H9 (cell line): ENCODE results near the gene FRAS1. TPM values are rescaled to one million over a fixed set of nuclear protein-coding genes. Genes with fewer than 3 reads are reported as not detected.

Source experiments
- DNase-seq: peaks from one replicate; pipeline ENCODE4 v3.0.0-alpha.2; 2017
- H2AFZ ChIP-seq: one replicate; pipeline ENCODE4 v1.6.1; 2013; ENCODE audit warnings: mild to moderate bottlenecking, low read length, control low read depth, moderate library complexity
- H2AK5ac ChIP-seq: 2 replicates; pipeline ENCODE4 v1.6.1; 2013; ENCODE audit warnings: low read length, control low read depth, mixed read lengths; ENCODE audit not compliant: insufficient read length
- H2BK120ac ChIP-seq: one replicate; pipeline ENCODE4 v1.6.1; 2013; ENCODE audit warnings: low read depth, mild to moderate bottlenecking, low read length, control low read depth, inconsistent platforms; ENCODE audit not compliant: poor library complexity, severe bottlenecking
- H2BK12ac ChIP-seq: 2 replicates; pipeline ENCODE4 v1.6.1; 2013; ENCODE audit warnings: low read length, control low read depth, mixed read lengths, low read depth; ENCODE audit not compliant: insufficient read length
- H2BK15ac ChIP-seq: 2 replicates; pipeline ENCODE4 v1.6.1; 2013; ENCODE audit warnings: low read depth, low read length, control low read depth
- H2BK20ac ChIP-seq: one replicate; pipeline ENCODE4 v1.6.1; 2013; ENCODE audit warnings: low read depth, mild to moderate bottlenecking, low read length, control low read depth, inconsistent platforms; ENCODE audit not compliant: poor library complexity, severe bottlenecking
- H2BK5ac ChIP-seq: 2 replicates; pipeline ENCODE4 v1.6.1; 2013; ENCODE audit warnings: low read length, control low read depth, mixed read lengths; ENCODE audit not compliant: insufficient read length
- H3K14ac ChIP-seq: 2 replicates; pipeline ENCODE4 v1.6.1; 2013; ENCODE audit warnings: low read length, control low read depth; ENCODE audit not compliant: insufficient read depth
- H3K18ac ChIP-seq: 2 replicates; pipeline ENCODE4 v1.6.1; 2013; ENCODE audit warnings: low read depth, mild to moderate bottlenecking, mixed read lengths, low read length, control low read depth; ENCODE audit not compliant: insufficient read length
- H3K23ac ChIP-seq: 2 replicates; pipeline ENCODE4 v1.6.1; 2013; ENCODE audit warnings: low read length, control low read depth, mixed read lengths, low read depth; ENCODE audit not compliant: insufficient read length
- H3K23me2 ChIP-seq: 2 replicates; pipeline ENCODE4 v1.6.1; 2013; ENCODE audit warnings: low read depth, mild to moderate bottlenecking, mixed read lengths, low read length, control low read depth; ENCODE audit not compliant: insufficient read length, poor library complexity, severe bottlenecking
- H3K27ac ChIP-seq: 2 replicates; pipeline ENCODE4 v1.5.1; 2013; ENCODE audit warnings: low read length, control low read depth, mixed read lengths, low read depth; ENCODE audit not compliant: insufficient read length
- H3K27me3 ChIP-seq: 2 replicates; pipeline ENCODE4 v1.6.1; 2013; ENCODE audit warnings: low read length, control low read depth, inconsistent platforms; ENCODE audit not compliant: insufficient read depth
- H3K4ac ChIP-seq: 2 replicates; pipeline ENCODE4 v1.6.1; 2013; ENCODE audit warnings: low read depth, mild to moderate bottlenecking, control low read depth, inconsistent platforms, low read length, moderate library complexity
- H3K4me1 ChIP-seq: 2 replicates; pipeline ENCODE4 v1.6.1; 2013; ENCODE audit warnings: low read length, control low read depth, inconsistent platforms; ENCODE audit not compliant: insufficient read depth
- H3K4me2 ChIP-seq: 2 replicates; pipeline ENCODE4 v1.6.1; 2013; ENCODE audit warnings: low read length, control low read depth, mixed read lengths; ENCODE audit not compliant: insufficient read length, insufficient read depth
- H3K56ac ChIP-seq: 2 replicates; pipeline ENCODE4 v1.6.1; 2013; ENCODE audit warnings: low read depth, mild to moderate bottlenecking, mixed read lengths, low read length, control low read depth; ENCODE audit not compliant: insufficient read length
- H3K79me1 ChIP-seq: 2 replicates; pipeline ENCODE4 v1.6.1; 2013; ENCODE audit warnings: low read depth, mild to moderate bottlenecking, moderate library complexity, low read length, control low read depth, inconsistent platforms; ENCODE audit not compliant: insufficient read depth, poor library complexity, severe bottlenecking
- H3K79me2 ChIP-seq: 2 replicates; pipeline ENCODE4 v1.6.1; 2013; ENCODE audit warnings: low read length, control low read depth, inconsistent platforms; ENCODE audit not compliant: insufficient read depth
- H3K9ac ChIP-seq: 2 replicates; pipeline ENCODE4 v1.6.1; 2013; ENCODE audit warnings: low read length, control low read depth, mixed read lengths; ENCODE audit not compliant: insufficient read length; ENCODE audit errors: extremely low read depth
- H3K9me3 ChIP-seq: one replicate; pipeline ENCODE4 v1.6.1; 2013; ENCODE audit warnings: low read depth, low read length, inconsistent platforms; ENCODE audit not compliant: control insufficient read depth
- H3T11ph ChIP-seq: one replicate; pipeline ENCODE4 v1.6.1; 2013; ENCODE audit warnings: mild to moderate bottlenecking, low read length, control low read depth, inconsistent platforms
- H4K20me1 ChIP-seq: one replicate; pipeline ENCODE4 v1.6.1; 2013; ENCODE audit not compliant: control insufficient read depth, insufficient read length, insufficient read depth
- H4K5ac ChIP-seq: 2 replicates; pipeline ENCODE4 v1.6.1; 2013; ENCODE audit warnings: low read depth, mild to moderate bottlenecking, mixed read lengths, low read length, control low read depth; ENCODE audit not compliant: insufficient read length
- H4K8ac ChIP-seq: replicated peaks from 2 replicates; pipeline ENCODE4 v1.6.1; 2013; ENCODE audit warnings: low read length, control low read depth, mixed read lengths, low read depth; ENCODE audit not compliant: insufficient read length
- H4K91ac ChIP-seq: 2 replicates; pipeline ENCODE4 v1.6.1; 2013; ENCODE audit warnings: low read depth, mild to moderate bottlenecking, moderate library complexity, mixed read lengths, low read length, control low read depth; ENCODE audit not compliant: insufficient read length
- H3K27ac Mint-ChIP-seq, 3 experiments: 2 replicates in 2 of 3; 3 replicates in 1 of 3; pipeline ENCODE4 v1.8.0; 2020 to 2021; ENCODE audit warnings: mixed read lengths in 3 of 3, mild to moderate bottlenecking in 1 of 3, moderate library complexity in 1 of 3
- H3K27me3 Mint-ChIP-seq: 2 replicates; pipeline ENCODE4 v1.8.0; 2021; ENCODE audit warnings: low read depth, mild to moderate bottlenecking, moderate library complexity, mixed read lengths
- H3K36me3 Mint-ChIP-seq, 3 experiments: 2 replicates in 2 of 3; 3 replicates in 1 of 3; pipeline ENCODE4 v1.8.0; 2020 to 2021; ENCODE audit warnings: low read depth in 3 of 3, mixed read lengths in 3 of 3; ENCODE audit not compliant: insufficient read depth in 1 of 3
- H3K4me1 Mint-ChIP-seq, 2 experiments: 2 replicates each; pipeline ENCODE4 v1.8.0; 2020; ENCODE audit warnings: mixed read lengths in 2 of 2
- H3K4me3 Mint-ChIP-seq, 2 experiments: 2 replicates in 1 of 2; 3 replicates in 1 of 2; pipeline ENCODE4 v1.8.0; 2020 to 2021; ENCODE audit warnings: mild to moderate bottlenecking in 2 of 2, mixed read lengths in 2 of 2, moderate library complexity in 1 of 2
- H3K9me3 Mint-ChIP-seq, 2 experiments: 2 replicates in 1 of 2; 3 replicates in 1 of 2; pipeline ENCODE4 v1.8.0; 2020; ENCODE audit warnings: mild to moderate bottlenecking in 2 of 2, mixed read lengths in 2 of 2, moderate library complexity in 1 of 2
- WGBS: extraction: QIAGEN DNeasy Blood & Tissue Kit; methylation state at CpG from one replicate; pipeline ENCODE4 v1.1.7; 2013; ENCODE audit warnings: missing lambda C conversion rate, low lambda C conversion rate, mixed read lengths; ENCODE audit not compliant: insufficient read length; ENCODE audit errors: extremely low coverage; 5-methylcytosine and 5-hydroxymethylcytosine counted together
- total RNA-seq: library from RNA; stranded (reverse); gene quantifications from 2 replicates; pipeline ENCODE4 v1.2.1, GENCODE V29; 2021
- TF ChIP-seq, protein P1 (sequence below): fragments of 200-600 bp; sonication (generic); conservative IDR thresholded peaks from 3 replicates; pipeline ENCODE4 v1.8.0; 2021; ENCODE audit warnings: antibody characterized with exemption, mild to moderate bottlenecking

The FRAS1 gene
- total RNA-seq, 1 experiment from 2014 or later: 58.5 TPM

DNA sequence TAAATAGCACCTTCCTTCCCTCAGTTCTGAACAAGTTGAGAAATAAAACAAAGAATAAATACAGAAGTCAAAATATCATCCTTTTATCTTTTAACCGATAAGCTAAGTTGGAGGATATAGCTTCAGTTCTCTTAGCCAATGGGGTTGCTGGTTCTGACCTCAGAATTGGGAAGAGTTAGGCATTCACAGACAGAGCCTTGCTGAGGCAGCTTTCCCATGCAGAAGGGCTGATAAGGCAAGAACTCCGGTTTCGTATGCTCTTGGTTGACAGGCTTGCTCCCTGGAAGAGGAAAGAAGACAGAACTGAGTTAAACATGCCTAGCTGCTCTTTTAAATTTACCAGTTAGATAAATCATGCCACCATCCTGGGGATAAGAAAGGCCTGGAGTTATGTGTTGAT lies 17.6 kb downstream of the FRAS1 start:
- no peak overlapping the region for H3K23ac ChIP-seq
- H3K18ac ChIP-seq: no peak overlapping the region
- H3K27ac Mint-ChIP-seq: peak overlapping the region in 2 of 3 experiments; percentile 17 to 19; a peak in 4 of 7 replicates
- no peaks in the 10 kb centered on the region for H3K27me3 ChIP-seq
- no peak overlapping the region for H3K27ac ChIP-seq
- H2BK120ac ChIP-seq: no peak overlapping the region
- no peak overlapping the region for H4K91ac ChIP-seq
- no peak overlapping the region for H3K4ac ChIP-seq
- H3K79me1 ChIP-seq: peaks cover 4% of the 10 kb centered on the region
- no peak overlapping the region for H2AFZ ChIP-seq
- no peak overlapping the region for H4K8ac ChIP-seq
- no peak overlapping the region for H4K5ac ChIP-seq
- TF ChIP-seq, protein P1, sequence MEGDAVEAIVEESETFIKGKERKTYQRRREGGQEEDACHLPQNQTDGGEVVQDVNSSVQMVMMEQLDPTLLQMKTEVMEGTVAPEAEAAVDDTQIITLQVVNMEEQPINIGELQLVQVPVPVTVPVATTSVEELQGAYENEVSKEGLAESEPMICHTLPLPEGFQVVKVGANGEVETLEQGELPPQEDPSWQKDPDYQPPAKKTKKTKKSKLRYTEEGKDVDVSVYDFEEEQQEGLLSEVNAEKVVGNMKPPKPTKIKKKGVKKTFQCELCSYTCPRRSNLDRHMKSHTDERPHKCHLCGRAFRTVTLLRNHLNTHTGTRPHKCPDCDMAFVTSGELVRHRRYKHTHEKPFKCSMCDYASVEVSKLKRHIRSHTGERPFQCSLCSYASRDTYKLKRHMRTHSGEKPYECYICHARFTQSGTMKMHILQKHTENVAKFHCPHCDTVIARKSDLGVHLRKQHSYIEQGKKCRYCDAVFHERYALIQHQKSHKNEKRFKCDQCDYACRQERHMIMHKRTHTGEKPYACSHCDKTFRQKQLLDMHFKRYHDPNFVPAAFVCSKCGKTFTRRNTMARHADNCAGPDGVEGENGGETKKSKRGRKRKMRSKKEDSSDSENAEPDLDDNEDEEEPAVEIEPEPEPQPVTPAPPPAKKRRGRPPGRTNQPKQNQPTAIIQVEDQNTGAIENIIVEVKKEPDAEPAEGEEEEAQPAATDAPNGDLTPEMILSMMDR: no peak
- H3K9me3 Mint-ChIP-seq: no peaks in the 10 kb centered on the region
- H3K4me1 Mint-ChIP-seq: peaks cover 33 to 44% of the 10 kb centered on the region in 2 experiments
- H3K23me2 ChIP-seq: no peaks in the 10 kb centered on the region
- no CpG with 5 or more reads among the region's 3 CpGs for WGBS
- no peak for DNase-seq
- H3K4me1 ChIP-seq: peaks cover 10% of the 10 kb centered on the region; the same call in 1 of the 2 replicates
- no peak overlapping the region for H3K56ac ChIP-seq
- H3T11ph ChIP-seq: no peak overlapping the region
- no peak overlapping the region for H2BK15ac ChIP-seq
- H3K9me3 ChIP-seq: no peaks in the 10 kb centered on the region
- H2BK5ac ChIP-seq: no peak overlapping the region
- peaks cover 9 to 19% (median 16%) of the 10 kb centered on the region in 3 experiments; a peak in 6 of 7 replicates for H3K36me3 Mint-ChIP-seq
- no peaks in the 10 kb centered on the region for H3K27me3 Mint-ChIP-seq
- H2BK20ac ChIP-seq: no peak overlapping the region
- H4K20me1 ChIP-seq: no peaks in the 10 kb centered on the region
- no peak overlapping the region for H3K14ac ChIP-seq
- H3K4me3 Mint-ChIP-seq: no peak overlapping the region
- no peak overlapping the region for H2AK5ac ChIP-seq
- no peak overlapping the region for H3K4me2 ChIP-seq
- H2BK12ac ChIP-seq: no peak overlapping the region
- H3K9ac ChIP-seq: no peak overlapping the region
- peaks cover 2% of the 10 kb centered on the region; the same call in 1 of the 2 replicates for H3K79me2 ChIP-seq
